GM18507 (cell line): Measurements from ENCODE around the gene AKTIP.

Experiments
- DNase-seq: peaks from one replicate; pipeline ENCODE4 v3.0.0; 2011; ENCODE audit warnings: low read depth; ENCODE audit not compliant: insufficient read length; ENCODE audit errors: extremely low spot score
- FAIRE-seq: peaks from 2 replicates; lab custom pipeline; 2011; peaks lifted over from hg19 to GRCh38; lab: Jason Lieb, UNC

Gene AKTIP

DNA sequence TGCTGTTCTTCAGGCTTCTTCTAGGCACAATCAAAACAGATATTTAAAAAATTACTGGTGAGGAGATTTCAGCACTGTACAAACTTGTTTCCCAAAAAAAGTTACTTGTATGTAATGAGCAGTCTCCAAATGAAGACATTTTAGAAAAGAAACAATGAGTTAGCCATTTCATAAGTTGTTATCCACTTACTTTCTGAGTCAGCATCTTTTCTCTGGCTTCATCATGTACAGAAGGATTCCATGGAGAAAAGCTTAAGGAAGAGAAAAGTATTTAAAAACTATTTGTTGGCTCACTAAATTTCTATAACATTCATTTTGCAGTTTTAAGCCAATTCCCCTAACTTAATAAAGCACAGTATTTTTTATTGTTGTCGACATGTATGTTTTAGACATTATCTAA, 10.5 kb downstream of the AKTIP start:
- DNase-seq (no peak), FAIRE-seq (no peak)

DNA sequence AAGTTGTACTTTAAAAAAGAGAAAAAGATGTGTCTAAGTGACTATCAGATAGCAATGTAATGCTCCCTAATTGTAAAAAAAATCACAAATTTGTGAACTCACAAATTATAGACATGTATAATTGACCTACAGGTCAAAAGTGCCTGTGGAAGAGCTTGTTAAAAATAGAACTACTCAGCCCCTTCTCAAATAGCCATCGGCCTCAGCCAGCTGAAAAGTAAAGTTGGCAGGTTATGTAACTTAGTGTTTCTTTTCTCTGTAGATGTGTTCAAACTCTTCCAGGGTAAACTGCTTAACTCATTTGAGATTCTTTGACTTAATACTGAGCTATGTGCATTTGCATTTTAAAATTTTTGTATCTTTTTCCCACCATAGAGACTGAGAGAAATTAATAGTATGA, 13.3 kb downstream of the AKTIP start:
- FAIRE-seq (no peak), DNase-seq (no peak)

DNA sequence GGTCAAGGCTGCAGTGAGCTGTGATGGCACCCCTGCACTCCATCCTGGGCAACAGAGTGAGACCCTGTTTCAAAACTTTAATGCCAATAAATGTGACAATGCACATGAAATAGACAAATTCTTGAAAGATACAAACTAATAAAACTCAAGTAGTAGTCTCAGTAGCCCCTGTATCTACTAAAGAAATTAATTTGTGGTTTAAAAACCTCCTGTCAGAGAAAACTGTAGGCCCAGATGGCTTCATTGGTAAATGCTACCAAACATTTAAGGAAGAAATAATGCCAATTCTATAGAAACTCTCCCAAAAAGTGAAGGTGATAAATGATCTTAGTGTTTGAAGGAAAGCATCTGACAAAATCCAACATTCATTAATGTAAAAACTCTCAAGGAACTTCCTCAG, 16.8 kb downstream of the AKTIP start:
- DNase-seq (no peak), FAIRE-seq (no peak)

DNA sequence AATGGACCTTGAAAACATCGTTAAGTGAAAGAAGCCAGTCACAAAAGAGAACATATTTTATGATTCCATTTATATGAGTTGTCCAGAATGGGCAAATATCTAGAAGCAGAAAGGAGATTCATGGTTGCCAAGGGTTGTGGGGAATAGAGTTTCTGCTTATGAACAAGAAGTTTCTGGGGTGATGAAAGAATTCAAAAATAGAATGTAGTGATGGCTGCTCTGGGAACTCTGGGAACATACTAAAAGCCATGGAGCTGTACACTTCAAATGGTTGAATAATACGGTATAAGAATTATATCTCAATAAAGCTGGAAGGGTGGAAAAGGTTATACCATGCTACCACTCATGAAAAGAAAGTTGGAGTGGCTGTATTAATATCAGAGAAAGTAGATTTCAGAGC, 18.5 kb downstream of the AKTIP start:
- DNase-seq (no peak), FAIRE-seq (no peak)

DNA sequence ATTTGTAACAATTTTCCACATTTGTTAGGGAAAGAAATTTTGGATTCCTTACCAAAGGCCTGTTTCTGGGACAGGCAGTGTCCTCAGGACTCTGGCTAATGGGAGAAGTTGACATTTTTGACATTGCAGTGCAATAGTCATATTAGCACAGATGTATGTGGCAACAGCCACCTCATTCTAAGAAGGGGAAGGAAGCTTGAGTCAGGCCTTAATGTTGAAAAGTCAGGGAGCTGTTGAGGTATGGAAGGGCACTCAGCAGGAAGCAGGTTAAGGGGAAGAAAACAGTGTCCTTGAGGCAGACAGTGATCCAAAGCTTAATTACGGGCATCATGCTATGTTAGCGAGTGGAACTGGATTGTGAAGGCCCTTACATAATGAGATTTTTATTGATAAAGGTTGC, 20.9 kb downstream of the AKTIP start:
- no peak for DNase-seq
- no peak for FAIRE-seq

DNA sequence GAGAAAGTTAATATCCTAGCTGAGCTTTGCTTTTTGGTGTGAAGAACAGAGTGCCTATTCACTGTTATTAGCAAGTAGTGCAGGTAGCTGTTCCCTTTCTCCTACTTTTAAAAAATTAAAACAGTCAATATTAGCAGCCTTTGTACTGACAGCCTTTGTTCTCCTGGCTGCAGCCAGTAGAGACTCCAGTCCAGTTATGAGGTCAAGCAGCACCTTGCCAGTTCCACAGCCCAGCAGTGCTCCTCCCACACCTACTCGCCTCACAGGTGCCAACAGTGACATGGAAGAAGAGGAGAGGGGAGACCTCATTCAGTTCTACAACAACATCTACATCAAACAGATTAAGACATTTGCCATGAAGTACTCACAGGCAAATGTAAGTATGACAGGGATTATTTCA, 22.6 kb downstream of the AKTIP start:
- FAIRE-seq (no peak), DNase-seq (no peak)

DNA sequence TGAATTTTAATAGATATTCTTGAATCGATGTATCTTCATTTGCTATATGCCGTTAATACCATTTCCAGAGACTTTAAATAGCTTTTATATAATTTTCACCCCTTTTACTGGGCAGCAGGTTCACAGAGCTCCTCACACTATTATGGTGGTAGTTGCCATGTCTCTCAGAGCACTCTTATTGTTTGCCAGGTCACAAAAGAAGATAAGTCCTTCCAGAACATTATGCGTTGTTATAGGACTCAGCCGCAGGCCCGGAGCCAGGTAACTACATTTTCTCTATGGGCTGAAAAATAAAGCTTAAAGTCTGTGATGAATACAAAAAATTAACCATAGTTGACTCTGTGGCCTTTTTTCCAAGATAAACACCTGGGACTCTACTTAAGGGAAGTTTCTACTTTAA, 24.0 kb downstream of the AKTIP start:
- FAIRE-seq = no peak
- no peak for DNase-seq

DNA sequence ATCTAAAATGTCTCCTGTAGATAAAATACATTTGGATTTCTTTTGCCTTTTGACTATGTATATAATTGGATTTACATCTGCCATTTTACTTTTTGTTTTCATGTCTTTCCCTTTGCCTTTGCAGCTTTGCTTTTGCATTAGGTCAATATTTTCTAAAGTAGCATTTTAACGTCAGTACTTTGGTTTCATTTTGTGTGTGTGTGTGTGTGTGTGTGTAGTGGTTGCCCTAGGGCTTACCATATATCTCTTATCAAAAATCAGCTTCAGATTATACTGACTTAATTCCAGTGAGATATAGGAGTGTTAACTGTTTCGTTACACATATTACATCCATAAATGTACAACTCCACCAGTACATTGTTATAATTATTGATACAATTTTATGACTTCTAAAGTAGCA, 26.1 kb downstream of the AKTIP start:
- DNase-seq (no peak), FAIRE-seq (no peak)

DNA sequence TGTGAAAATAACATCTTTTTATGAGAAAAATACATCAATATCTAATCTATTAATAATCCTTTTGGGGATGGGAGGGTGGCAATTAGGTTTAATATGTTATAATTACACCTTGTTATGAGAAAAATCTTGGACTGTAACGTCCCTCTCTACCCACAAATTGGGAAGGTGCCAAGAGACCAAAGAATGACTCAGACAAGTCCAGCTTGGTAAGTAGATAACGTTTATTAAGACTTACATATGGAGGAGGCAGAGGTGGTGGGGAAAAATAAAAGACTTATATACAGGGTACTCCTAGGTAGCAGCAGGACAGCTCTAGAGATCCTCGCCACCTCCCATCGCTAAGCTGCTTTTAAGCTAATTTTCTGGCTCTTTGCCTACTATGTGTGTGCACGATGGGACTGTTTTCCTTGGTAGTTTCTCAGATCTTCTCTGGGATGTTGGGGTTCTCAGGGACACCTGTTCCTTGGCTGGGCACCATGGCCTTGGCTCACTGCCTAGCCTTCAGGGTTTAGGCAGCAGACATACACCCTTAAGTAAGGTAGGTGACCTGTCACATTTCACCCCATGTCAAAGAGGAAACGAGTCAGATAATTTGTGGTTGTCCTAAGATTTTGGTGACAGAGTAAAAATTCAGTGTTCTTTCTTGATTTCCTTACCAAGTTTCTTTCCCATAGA, 37.3 kb downstream of the AKTIP start:
- DNase-seq = no peak
- no peak for FAIRE-seq

DNA sequence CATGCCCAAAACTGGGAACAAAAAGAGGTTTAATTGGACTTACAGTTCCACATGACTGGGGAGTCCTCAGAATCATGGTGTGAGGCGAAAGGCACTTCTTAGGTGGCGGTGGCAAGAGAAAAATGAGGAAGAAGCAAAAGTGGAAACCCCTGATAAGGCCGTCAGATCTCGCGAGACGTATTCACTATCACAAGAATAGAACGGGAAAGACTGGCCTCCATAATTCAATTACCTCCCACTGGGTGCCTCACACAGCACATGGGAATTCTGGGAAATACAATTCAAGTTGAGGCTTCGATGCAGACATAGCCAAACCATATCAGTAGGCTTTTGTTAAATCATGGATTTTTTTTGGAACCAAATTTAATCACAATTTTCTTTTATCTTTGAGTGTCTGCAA, 44.4 kb downstream of the AKTIP start:
- FAIRE-seq (peak; percentile 58), DNase-seq (no peak)

DNA sequence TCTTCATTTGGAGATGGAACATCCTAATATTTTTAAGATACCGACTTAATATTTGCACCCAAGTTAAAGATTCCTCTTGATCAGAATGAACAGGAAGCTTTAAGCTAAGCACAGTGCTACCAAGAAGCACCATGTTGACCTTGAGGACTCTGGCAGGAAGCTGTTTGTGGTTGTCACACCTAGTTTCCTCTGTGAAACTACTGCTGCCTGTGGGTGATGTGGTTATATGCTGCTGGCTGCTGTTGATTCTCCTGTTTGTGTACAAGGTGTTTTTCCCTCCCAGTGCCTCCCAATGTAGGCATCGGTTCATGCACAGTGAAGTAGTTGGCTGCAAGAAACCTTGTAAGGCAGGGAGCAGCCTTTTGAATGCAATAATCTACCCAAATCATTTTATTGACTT, 45.3 kb downstream of the AKTIP start:
- DNase-seq (peak; percentile 60), FAIRE-seq (peak; percentile 99)

DNA sequence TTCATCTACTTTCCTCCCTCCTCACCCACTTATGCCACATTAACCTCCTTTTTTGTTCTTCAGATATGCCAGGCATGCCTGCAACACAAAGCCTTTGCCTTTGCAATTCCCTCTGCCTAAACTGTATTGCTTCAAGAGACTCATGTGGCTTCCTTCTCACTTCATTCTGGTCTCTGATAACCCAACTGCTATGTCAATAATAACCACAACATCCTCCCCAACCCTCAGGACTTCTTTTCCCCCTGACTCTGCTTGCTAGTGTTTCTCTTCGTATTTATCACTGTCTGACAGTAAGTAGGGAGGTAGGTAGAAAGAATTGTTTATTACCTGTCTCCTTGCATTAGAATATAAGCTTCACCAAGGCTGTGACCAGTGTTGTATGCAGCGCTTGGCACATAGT, 46.4 kb downstream of the AKTIP start:
- DNase-seq (no peak), FAIRE-seq (peak; percentile 80)

DNA sequence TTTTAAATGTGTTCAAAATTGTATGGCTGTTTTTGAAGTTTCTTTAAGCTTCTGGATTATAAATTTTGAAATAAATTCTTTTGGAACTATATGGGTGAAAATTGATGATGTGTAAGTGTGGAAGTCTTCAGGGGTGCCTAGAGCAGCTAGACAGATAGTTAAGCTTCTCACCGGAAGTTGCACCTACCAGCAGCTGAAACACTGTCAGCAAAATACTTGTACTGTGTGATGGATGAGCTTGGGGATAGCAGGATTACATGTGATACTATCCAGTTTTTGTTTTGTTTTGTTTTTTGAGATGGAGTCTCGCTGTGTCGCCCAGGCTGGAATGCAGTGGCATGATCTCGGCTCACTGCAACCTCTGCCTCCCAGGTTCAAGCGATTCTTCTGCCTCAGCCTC, 49.1 kb downstream of the AKTIP start:
- FAIRE-seq = no peak
- DNase-seq = no peak

DNA sequence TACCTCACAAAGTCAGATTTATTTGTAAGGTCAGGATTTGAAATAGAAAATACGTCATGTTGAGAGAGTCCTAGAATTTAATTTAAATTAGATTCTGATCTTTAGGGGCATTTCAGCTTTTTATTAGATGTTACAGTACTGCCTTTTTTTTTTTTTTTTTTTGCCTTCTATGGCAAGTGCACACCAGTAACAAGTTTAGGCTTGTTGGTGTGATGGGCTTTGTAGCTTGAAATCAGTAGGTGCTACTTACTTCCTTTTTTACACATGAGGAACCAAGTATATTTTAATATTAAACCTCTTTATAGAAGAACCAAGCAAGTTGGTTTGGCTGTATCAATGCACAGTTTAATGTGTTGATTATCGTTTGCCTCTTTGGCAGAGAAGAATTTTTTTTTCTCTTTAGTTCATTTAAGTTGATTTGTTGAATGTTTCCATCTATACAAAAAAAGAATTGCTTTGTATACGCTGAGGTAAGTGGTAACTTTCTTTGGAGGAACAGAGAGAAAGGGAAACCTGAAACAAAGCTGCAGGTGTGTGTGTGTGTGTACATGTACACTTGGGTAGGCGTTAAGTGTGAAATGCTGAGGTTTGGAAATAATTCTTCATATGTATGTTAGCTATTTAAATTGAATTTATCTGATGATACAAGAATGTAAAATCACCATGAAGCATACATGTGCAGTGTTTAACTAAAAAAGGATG, 53.0 kb downstream of the AKTIP start:
- FAIRE-seq (peak; percentile 53), DNase-seq (no peak)

DNA sequence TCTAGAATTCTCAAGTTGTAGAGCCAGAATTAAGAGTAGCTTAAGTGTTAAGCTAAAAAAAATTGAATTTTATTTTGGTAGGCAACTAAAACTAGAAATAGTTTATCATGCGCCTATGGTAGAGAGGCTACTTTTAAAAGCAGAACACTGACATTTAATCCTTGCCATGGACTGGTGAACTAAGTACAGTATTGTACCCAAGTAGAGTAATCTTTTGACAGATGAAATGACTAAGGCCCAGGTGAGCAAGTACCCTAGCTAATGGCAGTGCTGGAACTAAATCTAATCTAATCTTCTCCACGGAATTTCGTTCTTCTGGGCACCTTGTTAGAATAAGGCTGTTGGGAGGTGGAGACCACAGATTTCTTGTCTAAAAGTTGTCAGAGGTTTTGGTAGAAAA, 56.9 kb downstream of the AKTIP start:
- DNase-seq (no peak), FAIRE-seq (no peak)

DNA sequence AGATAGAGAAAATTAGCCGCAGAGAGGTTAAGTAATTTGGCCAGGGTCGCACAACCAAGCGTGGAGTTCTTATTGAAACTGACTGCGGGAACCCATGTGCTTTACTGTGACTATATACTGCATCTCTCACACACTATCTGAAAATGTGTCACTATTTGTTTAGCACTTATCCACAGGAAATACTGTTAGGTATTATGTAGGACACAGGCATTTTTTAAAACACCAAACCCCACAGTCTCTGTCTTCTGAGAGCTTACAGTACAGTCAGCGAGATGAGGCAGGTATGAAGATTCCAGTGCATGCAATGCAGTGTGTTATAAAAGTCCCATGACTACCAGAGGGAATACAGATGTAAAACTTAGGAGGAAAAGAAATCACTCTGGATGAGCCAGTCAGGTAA, 57.5 kb downstream of the AKTIP start:
- FAIRE-seq (no peak), DNase-seq (no peak)
